GM23338 (cell line): Measurements from ENCODE around the gene KRT9. TPM values are rescaled to one million over a fixed set of nuclear protein-coding genes. Genes with fewer than 3 reads are reported as not detected.

Experiments
- ATAC-seq: fragments of 200-7000 bp; cut with Tn5 transposase; 3 replicates; pipeline ENCODE4 v1.9.1; 2020
- DNase-seq: peaks from one replicate; pipeline ENCODE4 v3.0.0-alpha.2; 2015; ENCODE audit warnings: low spot score
- H2AFZ ChIP-seq: fragments of 200-600 bp; sonication (generic); 2 replicates; pipeline ENCODE4 v1.8.0; 2016; ENCODE audit warnings: antibody characterized with exemption, mild to moderate bottlenecking, moderate library complexity
- H3F3A ChIP-seq: fragments of 200-600 bp; sonication (generic); replicated peaks from 2 replicates; pipeline ENCODE4 v1.8.0; 2017; ENCODE audit warnings: antibody characterized with exemption, mixed run types, low read depth
- H3K27ac ChIP-seq: fragments of 200-600 bp; sonication (generic); 2 replicates; pipeline ENCODE4 v1.6.1; 2016; ENCODE audit warnings: low read depth
- H3K27me3 ChIP-seq: fragments of 200-600 bp; sonication (generic); 2 replicates; pipeline ENCODE4 v1.8.0; 2016; ENCODE audit warnings: mild to moderate bottlenecking, mixed run types, moderate library complexity; ENCODE audit not compliant: insufficient read depth
- H3K36me3 ChIP-seq: fragments of 200-600 bp; sonication (generic); 2 replicates; pipeline ENCODE4 v1.8.0; 2016; ENCODE audit warnings: mild to moderate bottlenecking; ENCODE audit not compliant: insufficient read depth
- H3K4me1 ChIP-seq: fragments of 200-600 bp; sonication (generic); 2 replicates; pipeline ENCODE4 v1.8.0; 2016; ENCODE audit warnings: mild to moderate bottlenecking, moderate library complexity; ENCODE audit not compliant: insufficient read depth
- H3K4me2 ChIP-seq: fragments of 200-600 bp; sonication (generic); 2 replicates; pipeline ENCODE4 v1.7.1; 2017; ENCODE audit warnings: mixed run types
- H3K4me3 ChIP-seq: fragments of 200-600 bp; sonication (generic); 2 replicates; pipeline ENCODE4 v1.6.1; 2016; ENCODE audit warnings: mixed run types
- H3K79me2 ChIP-seq: fragments of 200-600 bp; sonication (generic); replicated peaks from 2 replicates; pipeline ENCODE4 v1.8.0; 2017; ENCODE audit warnings: mild to moderate bottlenecking; ENCODE audit not compliant: insufficient read depth
- H3K9me2 ChIP-seq: fragments of 200-600 bp; sonication (generic); 2 replicates; pipeline ENCODE4 v1.8.0; 2017; ENCODE audit not compliant: insufficient read depth
- H4K20me1 ChIP-seq: fragments of 200-600 bp; sonication (generic); replicated peaks from 2 replicates; pipeline ENCODE4 v1.8.0; 2017; ENCODE audit warnings: mild to moderate bottlenecking; ENCODE audit not compliant: insufficient read depth
- H3K27ac Mint-ChIP-seq: 2 replicates; pipeline ENCODE4 v1.8.0; 2020; ENCODE audit warnings: inconsistent platforms, mild to moderate bottlenecking, moderate library complexity, mixed read lengths
- H3K27me3 Mint-ChIP-seq: 3 replicates; pipeline ENCODE4 v1.8.0; 2022; ENCODE audit warnings: low read depth, mild to moderate bottlenecking, moderate library complexity, mixed read lengths, inconsistent platforms; ENCODE audit not compliant: insufficient read depth, poor library complexity
- H3K36me3 Mint-ChIP-seq: 3 replicates; pipeline ENCODE4 v1.8.0; 2021; ENCODE audit warnings: low read depth, mild to moderate bottlenecking, inconsistent platforms, moderate library complexity, mixed read lengths
- H3K4me1 Mint-ChIP-seq: 3 replicates; pipeline ENCODE4 v1.8.0; 2020; ENCODE audit warnings: mild to moderate bottlenecking, inconsistent platforms, mixed read lengths
- H3K4me3 Mint-ChIP-seq: 3 replicates; pipeline ENCODE4 v1.8.0; 2021; ENCODE audit warnings: moderate library complexity, mild to moderate bottlenecking, inconsistent platforms, mixed read lengths
- H3K9me3 Mint-ChIP-seq: 3 replicates; pipeline ENCODE4 v1.8.0; 2020; ENCODE audit warnings: moderate library complexity, mild to moderate bottlenecking, inconsistent platforms, mixed read lengths
- CREB1 ChIP-seq: fragments of 250-450 bp; sonication (Bioruptor Pico); IDR thresholded peaks from 2 replicates; pipeline ENCODE4 v1.5.0; 2020; ENCODE audit warnings: low read depth, mild to moderate bottlenecking, moderate library complexity
- CTCF ChIP-seq, 2 experiments: fragments of 200-600 bp in 1 of 2; sonication (generic) in 1 of 2; conservative IDR thresholded peaks; 2 replicates each; pipeline versions ENCODE4 v1.5.1 to v1.6.1; 2016 to 2017; ENCODE audit warnings: antibody characterized with exemption in 2 of 2, low read depth in 2 of 2, mild to moderate bottlenecking in 2 of 2, moderate library complexity in 1 of 2
- EZH2phosphoT487 ChIP-seq: fragments of 200-600 bp; sonication (generic); IDR thresholded peaks from one replicate; pipeline ENCODE4 v1.8.1; 2018; ENCODE audit warnings: antibody characterized with exemption; ENCODE audit not compliant: unreplicated experiment
- JUNB ChIP-seq: IDR thresholded peaks from one replicate; pipeline ENCODE4 v1.6.1; 2016; ENCODE audit warnings: antibody characterized with exemption; ENCODE audit not compliant: unreplicated experiment
- NANOG ChIP-seq: IDR thresholded peaks from 2 replicates; pipeline ENCODE4 v1.6.1; 2016; ENCODE audit warnings: antibody characterized with exemption, borderline replicate concordance
- POLR2AphosphoS5 ChIP-seq: IDR thresholded peaks from 2 replicates; pipeline ENCODE4 v1.6.1; 2016; ENCODE audit warnings: antibody characterized with exemption, low read depth
- REST ChIP-seq: IDR thresholded peaks from one replicate; pipeline ENCODE4 v1.6.1; 2018; ENCODE audit warnings: antibody characterized with exemption; ENCODE audit not compliant: unreplicated experiment
- STAT1 ChIP-seq: IDR thresholded peaks from one replicate; pipeline ENCODE4 v1.6.1; 2016; ENCODE audit warnings: antibody characterized with exemption; ENCODE audit not compliant: unreplicated experiment
- ZNF114 ChIP-seq: fragments of 250-450 bp; sonication (Bioruptor Pico); IDR thresholded peaks from 2 replicates; pipeline ENCODE4 v1.5.0; 2020; ENCODE audit warnings: mild to moderate bottlenecking, moderate library complexity
- ZNF462 ChIP-seq: fragments of 250-450 bp; sonication (Bioruptor Pico); IDR thresholded peaks from 2 replicates; pipeline ENCODE4 v1.5.0; 2020; ENCODE audit warnings: mild to moderate bottlenecking, moderate library complexity
- polyA plus RNA-seq: library from polyadenylated mRNA; unstranded; fragments of >200 nt; fragmentation: Nextera tagmentation; extraction: Ambion mirVana; gene quantifications from 2 replicates; pipeline ENCODE4 v1.2.1, GENCODE V29; 2016
- total RNA-seq: library from RNA; depleted of rRNA; stranded (reverse); fragments of >200 nt; shearing (Covaris generic); gene quantifications from 2 replicates; pipeline ENCODE4 v1.2.3, GENCODE V29; 2014

Gene KRT9
- total and polyA plus RNA-seq, 2 experiments from 2014 or later: not detected

GRCh38 chr17:41599680-41600079 is 27.8 kb upstream of the KRT9 start:
- no peaks in the 10 kb centered on the region for H3K36me3 ChIP-seq
- H3K27me3 Mint-ChIP-seq: peaks cover 7% of the 10 kb centered on the region

GRCh38 chr17:41595585-41595984 is 23.7 kb upstream of the KRT9 start:
- no peak overlapping the region for H3K27ac Mint-ChIP-seq
- peaks cover 2% of the 10 kb centered on the region; the same call in 2 of the 3 replicates for H3K9me3 Mint-ChIP-seq
- TF ChIP-seq POLR2AphosphoS5 (no peak), REST (no peak), JUNB (no peak), NANOG (no peak), ZNF462 (CRISPR knock-in tag) (no peak), ZNF114 (no peak)

More at GRCh38 chr17:41599680-41600079, 27.8 kb upstream of the KRT9 start:
- Histone ChIP-seq H3K4me1 (no peaks in the 10 kb centered on the region), H4K20me1 (no peaks in the 10 kb centered on the region), H2AFZ (no peak overlapping the region), H3K9me2 (no peaks in the 10 kb centered on the region), H3F3A (no peaks in the 10 kb centered on the region), H3K4me3 (no peak overlapping the region), H3K27me3 (no peaks in the 10 kb centered on the region), H3K79me2 (no peaks in the 10 kb centered on the region), H3K27ac (no peak overlapping the region), H3K4me2 (no peak overlapping the region)
- no peak overlapping the region for H3K4me3 Mint-ChIP-seq
- no peaks in the 10 kb centered on the region for H3K36me3 Mint-ChIP-seq
- no peak for DNase-seq
- ATAC-seq: peak; percentile 58
- H3K9me3 Mint-ChIP-seq: peaks cover 2% of the 10 kb centered on the region; the same call in 2 of the 3 replicates
- H3K4me1 Mint-ChIP-seq: no peaks in the 10 kb centered on the region
- H3K27ac Mint-ChIP-seq: no peak overlapping the region
- TF ChIP-seq CTCF (conservative IDR thresholded peaks at IDR 0.05; ENCODE audit: low read depth in 2 of 2) (no peak), JUNB (no peak), CREB1 (CRISPR knock-in tag) (no peak), EZH2phosphoT487 (no peak), STAT1 (no peak)

More at GRCh38 chr17:41595585-41595984, 23.7 kb upstream of the KRT9 start:
- no peaks in the 10 kb centered on the region for H3K36me3 ChIP-seq
- Mint-ChIP-seq H3K4me3 (no peak overlapping the region), H3K4me1 (no peaks in the 10 kb centered on the region), H3K27me3 (peaks cover 7% of the 10 kb centered on the region), H3K36me3 (no peaks in the 10 kb centered on the region)
- H3K79me2 ChIP-seq: no peaks in the 10 kb centered on the region
- no peak overlapping the region for H3K4me2 ChIP-seq
- H3K27ac ChIP-seq: no peak overlapping the region
- H3K9me2 ChIP-seq: no peaks in the 10 kb centered on the region
- no peaks in the 10 kb centered on the region for H3F3A ChIP-seq
- H3K4me1 ChIP-seq: no peaks in the 10 kb centered on the region
- ATAC-seq (no peak), DNase-seq (no peak)
- no peaks in the 10 kb centered on the region for H4K20me1 ChIP-seq
- H2AFZ ChIP-seq: no peak overlapping the region
- no peak overlapping the region for H3K4me3 ChIP-seq
- H3K27me3 ChIP-seq: no peaks in the 10 kb centered on the region
